ENCODE measurements around the gene HOXC11. TPM values are rescaled to one million over a fixed set of nuclear protein-coding genes. Genes with fewer than 3 reads are reported as not detected.

HOXC11 gene
- total RNA-seq, 4 donors from 2014 or later = not detected

GRCh38 chr12:54005853-54006558 lies 33.1 kb downstream of the HOXC11 start:
- TF ChIP-seq, protein P1, sequence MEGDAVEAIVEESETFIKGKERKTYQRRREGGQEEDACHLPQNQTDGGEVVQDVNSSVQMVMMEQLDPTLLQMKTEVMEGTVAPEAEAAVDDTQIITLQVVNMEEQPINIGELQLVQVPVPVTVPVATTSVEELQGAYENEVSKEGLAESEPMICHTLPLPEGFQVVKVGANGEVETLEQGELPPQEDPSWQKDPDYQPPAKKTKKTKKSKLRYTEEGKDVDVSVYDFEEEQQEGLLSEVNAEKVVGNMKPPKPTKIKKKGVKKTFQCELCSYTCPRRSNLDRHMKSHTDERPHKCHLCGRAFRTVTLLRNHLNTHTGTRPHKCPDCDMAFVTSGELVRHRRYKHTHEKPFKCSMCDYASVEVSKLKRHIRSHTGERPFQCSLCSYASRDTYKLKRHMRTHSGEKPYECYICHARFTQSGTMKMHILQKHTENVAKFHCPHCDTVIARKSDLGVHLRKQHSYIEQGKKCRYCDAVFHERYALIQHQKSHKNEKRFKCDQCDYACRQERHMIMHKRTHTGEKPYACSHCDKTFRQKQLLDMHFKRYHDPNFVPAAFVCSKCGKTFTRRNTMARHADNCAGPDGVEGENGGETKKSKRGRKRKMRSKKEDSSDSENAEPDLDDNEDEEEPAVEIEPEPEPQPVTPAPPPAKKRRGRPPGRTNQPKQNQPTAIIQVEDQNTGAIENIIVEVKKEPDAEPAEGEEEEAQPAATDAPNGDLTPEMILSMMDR (IDR thresholded peaks at IDR 0.05) = peak; percentile 78 to 97 (median 94)
- TF ChIP-seq POLR2A (IDR thresholded peaks at IDR 0.05) = no peak
- intact Hi-C loops (cut with DNase I) = loop anchor here (5.0 kb wide), 1 partner anchor 196 kb away; no protein-coding TSS in a partner anchor
- H3K4me3 ChIP-seq = peak overlapping the region in 3 of 4 donors; percentile 20 to 53 (median 30)

DNA sequence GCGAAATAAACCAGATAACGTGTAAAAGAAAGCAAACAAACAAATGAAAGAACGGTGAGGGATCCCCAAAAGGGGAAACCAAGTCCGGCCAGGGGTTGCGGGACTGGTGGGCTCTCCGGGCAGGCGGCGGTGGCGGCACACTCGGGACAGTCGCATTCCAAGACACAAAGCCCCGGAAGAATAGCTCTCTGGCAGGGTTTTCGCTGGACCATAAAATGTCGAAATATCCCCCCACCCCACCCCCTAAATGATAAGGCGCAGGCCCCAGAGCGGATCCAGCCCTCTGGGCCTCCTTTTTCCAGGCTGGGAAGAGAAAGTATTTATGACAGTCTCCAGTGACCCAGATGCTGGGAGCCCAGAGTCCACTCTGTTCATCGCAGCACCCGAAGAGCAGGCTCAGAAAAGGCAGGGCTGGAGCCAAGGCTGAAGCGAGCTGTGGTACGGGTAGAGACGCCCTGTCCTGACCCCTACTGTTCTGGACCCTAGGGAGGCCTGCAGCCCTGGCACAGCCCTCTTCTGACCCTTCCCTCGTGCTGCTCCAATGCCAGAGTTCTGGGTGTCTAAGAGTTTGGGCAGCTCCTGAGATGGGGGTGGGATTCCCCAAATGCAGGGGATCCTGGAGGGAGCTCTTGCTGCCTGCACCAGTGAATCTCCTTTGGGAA lies 33.8 kb downstream of the HOXC11 start:
- H3K27ac ChIP-seq = no peak overlapping the region
- H3K36me3 ChIP-seq = no peaks in the 10 kb centered on the region
- H3K4me1 ChIP-seq = peaks cover 8 to 36% (median 17%) of the 10 kb centered on the region in 3 donors
- peaks cover 5 to 100% (median 59%) of the 10 kb centered on the region in 4 donors for H3K27me3 ChIP-seq
- intact Hi-C loops (cut with DNase I) = loop anchor here (5.0 kb wide), 1 partner anchor 196 kb away; no protein-coding TSS in a partner anchor
- 24 to 47% methylated on average over 11 to 18 of the region's 22 CpGs for WGBS, 2 donors
- H3K9me3 ChIP-seq = no peaks in the 10 kb centered on the region
- DNase-seq = no peak
- no peak for TF ChIP-seq POLR2A (IDR thresholded peaks at IDR 0.05)
- TF ChIP-seq, protein P1 (IDR thresholded peaks at IDR 0.05) = no peak
- H3K4me3 ChIP-seq = peak overlapping the region in 3 of 4 donors; percentile 20 to 53 (median 30)

More at GRCh38 chr12:54005853-54006558, 33.1 kb downstream of the HOXC11 start:
- Histone ChIP-seq H3K27ac (no peak overlapping the region), H3K9me3 (no peaks in the 10 kb centered on the region), H3K4me1 (peaks cover 8 to 30% (median 17%) of the 10 kb centered on the region in 3 donors), H3K36me3 (no peaks in the 10 kb centered on the region), H3K27me3 (peaks cover 5 to 100% (median 60%) of the 10 kb centered on the region in 4 donors)
- peak; percentile 22 for DNase-seq
- 7 to 20% methylated on average over 19 to 28 of the region's 39 CpGs for WGBS, 2 donors

DNA sequence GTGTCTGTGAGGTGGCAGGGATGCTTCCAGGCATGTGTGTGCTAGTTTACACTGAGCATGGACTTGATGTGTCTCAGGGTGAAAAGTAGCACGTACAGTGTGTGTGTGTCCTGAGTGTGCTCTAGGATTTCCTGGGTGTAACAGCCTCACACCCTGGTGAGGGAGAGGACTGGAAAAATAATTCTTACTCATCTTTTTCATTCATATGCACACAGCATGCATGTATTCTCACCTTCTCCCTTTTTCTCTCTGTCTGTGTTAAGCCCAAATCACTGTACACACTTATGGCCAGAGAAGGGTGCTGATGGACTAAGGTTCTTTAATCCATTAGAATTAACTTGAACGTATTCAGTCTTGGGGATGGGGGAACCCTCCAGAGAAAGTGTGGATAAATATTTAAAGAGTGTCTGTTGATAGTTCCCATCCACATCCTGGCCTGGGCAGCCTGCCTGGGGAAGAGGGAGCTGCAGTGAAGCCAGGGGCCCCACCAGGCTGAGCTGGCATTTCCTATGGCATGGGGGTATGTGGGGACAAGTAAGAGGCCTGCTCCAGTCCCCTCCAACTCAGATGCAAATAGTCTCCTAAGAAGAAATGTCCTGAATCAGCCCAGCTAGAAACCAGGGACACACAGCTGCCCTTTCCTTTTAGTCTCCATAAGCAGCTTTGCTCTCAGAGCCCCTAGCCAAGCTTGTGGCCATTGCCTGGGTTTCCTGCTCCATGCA lies 34.8 kb downstream of the HOXC11 start:
- peaks cover 8 to 36% (median 17%) of the 10 kb centered on the region in 3 donors for H3K4me1 ChIP-seq
- no peak for DNase-seq
- TF ChIP-seq POLR2A (IDR thresholded peaks at IDR 0.05) = no peak
- TF ChIP-seq, protein P1 (IDR thresholded peaks at IDR 0.05) = no peak
- WGBS, 2 donors = 58 to 62% methylated on average over 2 of the region's 2 CpGs
- intact Hi-C loops (cut with DNase I) = loop anchor here (5.0 kb wide), 1 partner anchor 195 kb away; no protein-coding TSS in a partner anchor
- no peaks in the 10 kb centered on the region for H3K36me3 ChIP-seq
- peaks cover 5 to 100% (median 56%) of the 10 kb centered on the region in 4 donors for H3K27me3 ChIP-seq
- H3K27ac ChIP-seq = no peak overlapping the region
- no peaks in the 10 kb centered on the region for H3K9me3 ChIP-seq
- no peak overlapping the region for H3K4me3 ChIP-seq

DNA sequence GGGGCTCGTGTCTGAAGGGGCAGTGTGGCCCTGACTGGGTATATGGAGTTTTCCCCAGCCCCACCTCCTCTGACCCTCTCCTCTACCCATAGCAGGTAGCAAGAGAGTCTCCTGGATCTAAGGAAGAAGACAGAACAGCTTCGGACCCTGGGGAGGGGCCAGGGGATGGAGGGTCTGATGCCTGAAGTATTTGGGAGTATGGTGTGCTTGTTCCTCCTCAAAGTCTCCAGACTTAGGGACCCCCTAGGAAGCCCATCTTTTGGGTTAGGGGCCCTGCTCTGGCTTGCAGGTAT lies 35.3 kb downstream of the HOXC11 start:
- no peak for DNase-seq
- H3K4me1 ChIP-seq = peaks cover 8 to 36% (median 17%) of the 10 kb centered on the region in 3 donors
- 30 to 80% methylated on average over 1 to 2 of the region's 2 CpGs for WGBS, 2 donors
- H3K9me3 ChIP-seq = no peaks in the 10 kb centered on the region
- TF ChIP-seq, protein P1 (IDR thresholded peaks at IDR 0.05) = no peak
- TF ChIP-seq POLR2A (IDR thresholded peaks at IDR 0.05) = no peak
- H3K36me3 ChIP-seq = no peaks in the 10 kb centered on the region
- intact Hi-C loops (cut with DNase I) = loop anchor here (5.0 kb wide), 1 partner anchor 194 kb away; no protein-coding TSS in a partner anchor
- no peak overlapping the region for H3K27ac ChIP-seq
- H3K4me3 ChIP-seq = no peak overlapping the region
- H3K27me3 ChIP-seq = peaks cover 5 to 100% (median 56%) of the 10 kb centered on the region in 4 donors

Data from esophagus squamous epithelium (tissue), 5 donors.